ENCODE measurements around the gene VSIG10L2. TPM values are rescaled to one million over a fixed set of nuclear protein-coding genes. Genes with fewer than 3 reads are reported as not detected.

The VSIG10L2 gene
- total and polyA plus RNA-seq, 5 experiments from 2014 or later = not detected

- POLR2A ChIA-PET = no interaction called here
- no peaks in the 10 kb centered on the region for H3K9me3 Mint-ChIP-seq
- ATAC-seq = no peak
- H3K4me1 Mint-ChIP-seq = peaks cover 0 to 7% (median 3%) of the 10 kb centered on the region in 4 donors
- no peaks in the 10 kb centered on the region for H3K36me3 Mint-ChIP-seq
- no peak overlapping the region for H3K4me3 Mint-ChIP-seq
- no peak for DNase-seq
- peaks cover 5 to 19% (median 7%) of the 10 kb centered on the region in 5 donors for H3K27me3 Mint-ChIP-seq
- H3K27ac Mint-ChIP-seq = no peak overlapping the region
Observed at GRCh38 chr11:125932301-125932700, 13.5 kb upstream of the VSIG10L2 start.

DNA sequence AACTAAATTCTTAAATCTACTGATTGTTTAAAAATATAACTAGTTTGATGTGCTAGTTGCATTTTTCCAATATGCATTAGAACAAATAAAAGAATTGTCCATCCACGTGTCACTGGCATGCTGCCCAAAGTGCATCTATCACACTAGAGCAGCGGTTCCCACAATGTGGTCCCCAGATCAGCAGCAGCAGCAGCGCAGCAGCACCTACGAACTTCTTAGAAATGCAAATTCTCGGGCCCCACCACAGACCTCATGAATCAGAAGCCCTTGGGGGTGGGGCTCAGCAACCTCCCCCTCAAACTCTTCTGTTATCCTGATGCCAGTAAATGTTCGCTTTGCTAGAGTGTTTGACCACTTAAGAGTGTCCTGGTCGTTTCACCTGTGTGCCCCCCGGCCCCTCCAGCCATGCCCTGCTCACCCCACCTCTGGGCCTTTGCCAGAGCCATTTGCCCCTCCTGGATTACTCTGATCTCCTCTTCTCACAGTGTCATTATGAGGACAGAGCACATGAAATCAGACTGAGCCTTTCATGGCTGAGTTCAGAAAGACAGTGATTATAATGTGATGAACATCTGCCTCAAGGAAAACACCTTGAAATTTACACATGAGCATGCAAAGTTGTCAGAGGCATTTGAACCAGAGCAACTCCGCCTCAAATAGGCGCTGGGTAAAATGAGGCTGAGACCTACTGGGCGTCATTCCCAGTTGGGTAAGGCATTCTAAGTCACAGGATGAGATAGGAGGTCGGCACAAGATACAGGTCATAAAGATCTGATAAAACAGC is 12.6 kb upstream of the VSIG10L2 start:
- Mint-ChIP-seq H3K4me1 (peaks cover under 1 to 8% (median 4%) of the 10 kb centered on the region in 4 donors), H3K4me3 (no peak overlapping the region), H3K27ac (peak overlapping the region in 1 of 10 donors; percentile 43), H3K9me3 (no peaks in the 10 kb centered on the region), H3K27me3 (peaks cover 5 to 17% (median 7%) of the 10 kb centered on the region in 5 donors), H3K36me3 (no peaks in the 10 kb centered on the region)
- POLR2A ChIA-PET = no interaction called here
- DNase-seq = no peak
- ATAC-seq = no peak

- no peak overlapping the region for H3K27ac Mint-ChIP-seq
- H3K36me3 Mint-ChIP-seq = no peaks in the 10 kb centered on the region
- DNase-seq (no peak), ATAC-seq (no peak)
- peaks cover 6 to 17% (median 12%) of the 10 kb centered on the region in 4 donors for H3K4me1 Mint-ChIP-seq
- POLR2A ChIA-PET = no interaction called here
- H3K27me3 Mint-ChIP-seq = peaks cover 1 to 13% (median 3%) of the 10 kb centered on the region in 5 donors
- no peak overlapping the region for H3K4me3 Mint-ChIP-seq
- H3K9me3 Mint-ChIP-seq = no peaks in the 10 kb centered on the region
Observed at GRCh38 chr11:125934473-125934872, 11.4 kb upstream of the VSIG10L2 start.

- Mint-ChIP-seq H3K4me3 (no peak overlapping the region), H3K4me1 (peaks cover 6 to 17% (median 12%) of the 10 kb centered on the region in 4 donors), H3K27me3 (peaks cover under 1 to 7% (median 2%) of the 10 kb centered on the region in 5 donors), H3K36me3 (no peaks in the 10 kb centered on the region), H3K9me3 (no peaks in the 10 kb centered on the region), H3K27ac (no peak overlapping the region)
- DNase-seq (no peak), ATAC-seq (no peak)
- POLR2A ChIA-PET = no interaction called here
Observed at GRCh38 chr11:125935056-125935455, 10.8 kb upstream of the VSIG10L2 start.

DNA sequence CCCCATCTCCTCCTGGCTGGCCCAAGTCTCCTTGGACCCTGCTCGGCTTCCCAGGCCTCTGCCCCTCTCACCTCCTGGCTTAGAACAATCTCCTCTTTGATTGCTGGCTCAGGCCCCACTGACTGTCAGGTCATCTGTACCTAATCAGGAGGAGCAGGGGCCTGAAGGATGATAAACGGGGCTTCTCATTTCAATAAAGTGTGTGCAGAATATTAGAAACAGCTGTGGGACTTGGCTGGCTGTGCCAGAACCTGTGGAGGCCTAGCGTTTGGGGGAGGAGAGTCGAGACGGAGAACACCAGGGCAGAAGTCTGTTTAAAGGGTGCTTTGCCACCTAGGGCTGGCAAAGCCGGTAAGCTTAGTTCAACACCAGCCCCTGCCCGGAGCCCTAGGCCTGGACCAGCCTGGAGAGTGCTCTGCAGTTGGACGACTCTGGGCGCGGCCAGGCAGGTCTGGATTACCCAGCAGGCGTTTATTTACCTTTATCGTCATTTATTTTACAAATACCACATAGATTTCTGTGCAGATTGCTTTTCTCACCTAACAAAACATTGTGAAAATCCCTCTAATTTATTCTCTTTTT is 10.1 kb upstream of the VSIG10L2 start:
- ATAC-seq (no peak), DNase-seq (no peak)
- Mint-ChIP-seq H3K36me3 (no peaks in the 10 kb centered on the region), H3K27ac (no peak overlapping the region), H3K9me3 (no peaks in the 10 kb centered on the region), H3K27me3 (peaks cover 0 to 3% (median 0%) of the 10 kb centered on the region in 5 donors), H3K4me1 (peaks cover 6 to 17% (median 12%) of the 10 kb centered on the region in 4 donors), H3K4me3 (no peak overlapping the region)
- POLR2A ChIA-PET = no interaction called here

- Mint-ChIP-seq H3K9me3 (no peaks in the 10 kb centered on the region), H3K4me1 (peaks cover 10 to 23% (median 14%) of the 10 kb centered on the region in 4 donors), H3K36me3 (no peaks in the 10 kb centered on the region), H3K27me3 (no peaks in the 10 kb centered on the region), H3K27ac (peak overlapping the region in 2 of 10 donors; percentile 28 to 38), H3K4me3 (no peak overlapping the region)
- DNase-seq (no peak), ATAC-seq (no peak)
- POLR2A ChIA-PET = no interaction called here
Observed at GRCh38 chr11:125938418-125938817, 7.4 kb upstream of the VSIG10L2 start.

DNA sequence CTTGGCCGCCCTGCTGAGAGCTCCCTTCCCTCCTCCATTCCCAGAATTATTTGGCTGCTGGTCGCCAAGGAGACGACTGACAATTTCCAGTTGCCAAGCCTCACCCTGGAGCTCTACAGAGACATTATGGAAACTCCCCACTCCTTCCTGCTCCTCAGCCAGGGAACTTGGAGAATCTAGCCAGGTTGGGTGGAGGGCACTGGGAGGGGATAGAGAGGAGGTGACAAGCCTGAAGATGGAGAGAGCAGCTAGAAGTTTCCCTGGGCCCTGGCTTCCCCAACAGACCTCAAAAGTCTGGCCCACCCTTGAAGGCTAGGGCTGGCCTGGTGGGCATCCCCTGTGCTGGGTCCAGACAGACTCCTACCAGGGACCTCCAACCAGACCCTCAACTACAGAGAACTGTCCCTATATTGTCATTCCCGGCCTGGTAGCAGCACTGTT is 6.7 kb upstream of the VSIG10L2 start:
- H3K4me3 Mint-ChIP-seq = no peak overlapping the region
- no peaks in the 10 kb centered on the region for H3K27me3 Mint-ChIP-seq
- DNase-seq (no peak), ATAC-seq (no peak)
- H3K9me3 Mint-ChIP-seq = no peaks in the 10 kb centered on the region
- H3K36me3 Mint-ChIP-seq = no peaks in the 10 kb centered on the region
- POLR2A ChIA-PET = no interaction called here
- peaks cover 10 to 20% (median 14%) of the 10 kb centered on the region in 4 donors for H3K4me1 Mint-ChIP-seq
- peak overlapping the region in 1 of 10 donors; percentile 39 for H3K27ac Mint-ChIP-seq

- H3K4me1 Mint-ChIP-seq = peaks cover 10 to 20% (median 14%) of the 10 kb centered on the region in 4 donors
- POLR2A ChIA-PET = no interaction called here
Observed at GRCh38 chr11:125940145-125940544, 5.7 kb upstream of the VSIG10L2 start.

GRCh38 chr11:125941267-125941618 is 4.6 kb upstream of the VSIG10L2 start:
- POLR2A ChIA-PET = no interaction called here
- Mint-ChIP-seq H3K36me3 (no peaks in the 10 kb centered on the region), H3K4me3 (no peak overlapping the region), H3K27me3 (no peaks in the 10 kb centered on the region), H3K4me1 (peaks cover 10 to 20% (median 14%) of the 10 kb centered on the region in 4 donors), H3K9me3 (no peaks in the 10 kb centered on the region), H3K27ac (no peak overlapping the region)
- DNase-seq (no peak), ATAC-seq (no peak)

More at GRCh38 chr11:125940145-125940544, 5.7 kb upstream of the VSIG10L2 start:
- no peaks in the 10 kb centered on the region for H3K9me3 Mint-ChIP-seq
- no peak overlapping the region for H3K4me3 Mint-ChIP-seq
- no peaks in the 10 kb centered on the region for H3K27me3 Mint-ChIP-seq
- H3K27ac Mint-ChIP-seq = no peak overlapping the region
- H3K36me3 Mint-ChIP-seq = no peaks in the 10 kb centered on the region
- DNase-seq (no peak), ATAC-seq (no peak)

DNA sequence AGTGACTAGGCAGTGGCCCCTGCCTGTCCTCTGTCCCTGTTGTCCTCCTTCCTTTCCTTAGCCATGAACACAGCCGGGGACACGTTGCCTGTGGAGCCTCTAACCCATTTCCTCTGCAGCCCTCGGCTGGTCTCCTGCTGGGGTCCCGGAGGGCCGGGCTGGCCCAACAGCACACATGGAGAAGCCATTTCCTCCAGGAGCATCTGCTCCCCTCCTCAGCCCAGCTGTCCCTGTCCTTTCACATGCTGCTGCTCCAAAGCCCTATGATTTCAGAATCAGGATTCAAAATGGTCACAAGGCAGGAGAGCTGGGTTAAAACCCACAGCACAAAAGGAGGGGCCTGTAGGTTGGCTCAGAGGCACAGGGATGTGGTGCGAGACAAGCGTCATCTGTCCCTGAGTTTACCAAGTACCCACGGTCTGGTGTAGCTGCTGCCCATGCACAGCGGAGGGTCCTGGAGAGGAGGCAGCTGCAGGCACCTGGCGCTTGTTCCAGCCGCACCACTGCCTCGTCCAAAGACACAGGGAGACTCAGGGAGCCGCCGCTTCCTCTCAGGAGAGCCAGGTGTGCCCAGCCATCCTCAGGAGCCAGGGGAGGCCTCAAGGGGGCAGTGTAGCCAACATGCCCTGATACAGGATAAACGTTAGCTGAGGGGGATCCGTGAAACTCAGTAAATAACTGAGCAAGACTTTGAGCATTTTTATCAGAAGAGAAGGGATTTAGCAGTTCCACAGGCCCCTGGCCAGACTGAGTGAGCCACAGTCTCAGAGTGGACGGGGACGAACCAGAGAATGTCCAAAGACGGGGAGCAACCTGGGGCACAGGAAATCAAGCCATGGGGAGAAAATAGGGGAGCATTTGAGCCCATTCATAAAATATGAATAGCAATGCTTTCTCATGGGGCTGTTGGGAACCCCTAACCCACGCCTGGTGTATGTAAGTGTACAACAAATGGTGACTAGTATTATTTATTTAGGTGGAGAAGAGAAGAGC is 3.9 kb upstream of the VSIG10L2 start:
- DNase-seq (peak in 8 of 10 donors; percentile 11 to 72 (median 42)), ATAC-seq (peak; percentile 60 to 74)
- Mint-ChIP-seq H3K4me3 (peak overlapping the region in 5 of 10 donors; percentile 8 to 54 (median 44)), H3K9me3 (no peaks in the 10 kb centered on the region), H3K27me3 (no peaks in the 10 kb centered on the region), H3K27ac (no peak overlapping the region), H3K4me1 (peaks cover 10 to 20% (median 14%) of the 10 kb centered on the region in 4 donors), H3K36me3 (no peaks in the 10 kb centered on the region)
- POLR2A ChIA-PET = no interaction called here

DNA sequence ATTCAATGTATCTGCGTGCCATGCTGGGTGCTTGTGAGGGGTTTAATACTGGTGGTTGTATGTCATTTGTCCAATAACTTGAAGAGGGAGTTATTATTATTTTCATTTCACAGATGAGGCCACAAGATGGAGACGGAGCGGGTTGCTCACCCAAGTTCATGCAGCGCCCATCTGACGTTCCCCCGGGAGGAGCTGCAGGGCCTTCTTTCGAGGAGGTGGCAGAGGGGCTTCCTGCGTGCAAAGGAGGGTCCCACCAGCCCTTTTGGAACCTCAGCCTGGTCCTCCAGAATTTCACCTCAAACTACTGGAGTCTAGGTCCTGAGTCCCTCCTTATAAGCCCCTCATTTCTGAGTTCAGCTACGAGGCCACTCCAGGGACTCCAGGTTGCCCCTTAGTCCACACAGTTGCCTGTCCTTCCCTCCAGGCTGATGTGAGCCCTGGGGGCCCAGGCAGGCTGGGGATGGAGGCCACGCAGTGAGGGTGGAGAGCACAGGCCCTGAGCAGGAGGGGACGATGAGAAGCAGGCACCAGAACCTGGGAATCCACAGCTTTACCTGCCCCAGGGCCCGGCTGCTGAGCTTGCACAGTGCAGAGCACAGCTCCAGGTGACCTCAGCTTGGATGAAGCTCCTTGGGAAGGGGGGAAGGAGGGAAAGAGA is 2.9 kb upstream of the VSIG10L2 start:
- DNase-seq = no peak

DNA sequence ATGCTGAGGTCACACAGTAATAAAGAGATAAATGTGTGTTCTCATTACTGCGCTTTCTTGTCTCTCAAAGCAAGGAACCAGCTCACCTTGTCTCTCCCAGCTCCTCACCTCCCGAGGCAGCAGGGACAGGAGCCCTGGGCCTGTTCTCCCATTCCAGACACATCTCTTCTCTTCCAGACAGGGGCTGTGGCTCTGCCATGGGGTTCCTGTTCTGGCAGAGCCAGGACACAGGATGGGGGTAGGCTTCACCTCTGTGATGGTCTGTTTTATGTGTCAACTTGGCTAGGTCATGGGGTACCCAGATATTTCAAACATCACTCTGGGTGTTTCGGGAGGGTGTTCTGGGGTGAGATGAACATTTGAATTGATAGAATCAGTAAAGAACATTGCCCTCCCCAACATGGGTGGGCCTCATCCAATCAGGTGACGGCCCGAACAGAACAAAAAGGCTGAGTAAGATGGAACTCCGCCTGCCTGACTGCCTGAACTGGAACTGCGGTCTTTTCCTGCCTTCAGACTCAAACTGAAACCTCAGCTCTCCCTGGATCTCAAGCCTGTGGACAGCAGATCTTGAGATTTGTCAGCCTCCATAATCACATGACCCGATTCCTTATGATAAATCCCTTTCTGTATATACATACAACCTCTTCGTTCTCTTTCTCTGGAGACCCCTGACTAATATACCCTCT is 2.0 kb upstream of the VSIG10L2 start:
- DNase-seq (no peak), ATAC-seq (no peak)
- no peaks in the 10 kb centered on the region for H3K9me3 Mint-ChIP-seq
- POLR2A ChIA-PET = no interaction called here
- peaks cover 4 to 13% (median 8%) of the 10 kb centered on the region in 4 donors for H3K4me1 Mint-ChIP-seq
- H3K27me3 Mint-ChIP-seq = peaks cover 0 to 2% (median 0%) of the 10 kb centered on the region in 5 donors
- no peak overlapping the region for H3K4me3 Mint-ChIP-seq
- no peaks in the 10 kb centered on the region for H3K36me3 Mint-ChIP-seq
- peak overlapping the region in 1 of 10 donors; percentile 27 for H3K27ac Mint-ChIP-seq

More for the DNA sequence above, 2.9 kb upstream of the VSIG10L2 start:
- no peaks in the 10 kb centered on the region for H3K36me3 Mint-ChIP-seq
- H3K4me1 Mint-ChIP-seq = peaks cover 10 to 20% (median 14%) of the 10 kb centered on the region in 4 donors
- H3K27me3 Mint-ChIP-seq = no peaks in the 10 kb centered on the region
- H3K9me3 Mint-ChIP-seq = no peaks in the 10 kb centered on the region
- no peak for ATAC-seq
- no peak overlapping the region for H3K27ac Mint-ChIP-seq
- no peak overlapping the region for H3K4me3 Mint-ChIP-seq
- POLR2A ChIA-PET = no interaction called here

All from naive thymus-derived CD8-positive, alpha-beta T cell (primary cell).